Astrocyte (in vitro differentiated cells and primary cell): ENCODE data around the gene CUL7. TPM values are rescaled to one million over a fixed set of nuclear protein-coding genes. Genes with fewer than 3 reads are reported as not detected.
A peak's percentile ranks its signal among the peaks of the same experiment; 100 is the strongest.
"Not testable (repeated sequence)": the region's sequence is repeated elsewhere in the genome, so short reads cannot be mapped to it uniquely, and the experiment has no call there.

Source experiments
- DNase-seq: peaks from one replicate; pipeline ENCODE4 v3.0.0-alpha.2; 2010; ENCODE audit warnings: low read depth
- FAIRE-seq: peaks from 2 replicates; lab custom pipeline; 2011; peaks lifted over from hg19 to GRCh38; lab: Jason Lieb, UNC
- H2AFZ ChIP-seq: 2 replicates; pipeline ENCODE4 v1.6.0; 2012; ENCODE audit warnings: low read depth, low read length, inconsistent platforms
- H3K27ac ChIP-seq: 2 replicates; pipeline ENCODE4 v1.5.1; 2011; ENCODE audit warnings: low read depth, low read length, inconsistent platforms
- H3K27me3 ChIP-seq: 2 replicates; pipeline ENCODE4 v1.6.0; 2011; ENCODE audit warnings: low read length, inconsistent platforms; ENCODE audit not compliant: insufficient read depth
- H3K36me3 ChIP-seq: 2 replicates; pipeline ENCODE4 v1.5.1; 2011; ENCODE audit warnings: low read length, inconsistent platforms; ENCODE audit not compliant: insufficient read depth
- H3K4me1 ChIP-seq: 2 replicates; pipeline ENCODE4 v1.5.1; 2011; ENCODE audit warnings: low read length, inconsistent platforms; ENCODE audit not compliant: insufficient read depth
- H3K4me2 ChIP-seq: 2 replicates; pipeline ENCODE4 v1.6.0; 2012; ENCODE audit warnings: low read length, inconsistent platforms
- H3K4me3 ChIP-seq: 2 replicates; pipeline ENCODE4 v1.5.1; 2011; ENCODE audit warnings: low read depth, mild to moderate bottlenecking, low read length, inconsistent platforms; ENCODE audit not compliant: insufficient read depth
- H3K79me2 ChIP-seq: 2 replicates; pipeline ENCODE4 v1.6.0; 2012; ENCODE audit warnings: mild to moderate bottlenecking, low read length, inconsistent platforms; ENCODE audit not compliant: insufficient read depth
- H3K9ac ChIP-seq: 2 replicates; pipeline ENCODE4 v1.6.0; 2012; ENCODE audit warnings: mild to moderate bottlenecking, low read length, inconsistent platforms
- H3K9me3 ChIP-seq: 2 replicates; pipeline ENCODE4 v1.5.1; 2012; ENCODE audit warnings: low read depth, mild to moderate bottlenecking, low read length, inconsistent platforms; ENCODE audit not compliant: insufficient read depth
- H4K20me1 ChIP-seq: 2 replicates; pipeline ENCODE4 v1.6.0; 2012; ENCODE audit warnings: low read length, inconsistent platforms; ENCODE audit not compliant: insufficient read depth
- H3K27ac Mint-ChIP-seq: one replicate; pipeline ENCODE4 v1.8.0; 2021; ENCODE audit warnings: mild to moderate bottlenecking, mixed read lengths; ENCODE audit not compliant: unreplicated experiment
- H3K27me3 Mint-ChIP-seq: one replicate; pipeline ENCODE4 v1.8.0; 2021; ENCODE audit warnings: low read depth, mixed read lengths; ENCODE audit not compliant: unreplicated experiment
- H3K36me3 Mint-ChIP-seq: one replicate; pipeline ENCODE4 v1.8.0; 2021; ENCODE audit warnings: low read depth, mixed read lengths; ENCODE audit not compliant: unreplicated experiment
- H3K4me1 Mint-ChIP-seq: one replicate; pipeline ENCODE4 v1.8.0; 2021; ENCODE audit warnings: low read depth, mixed read lengths; ENCODE audit not compliant: unreplicated experiment
- H3K4me3 Mint-ChIP-seq: one replicate; pipeline ENCODE4 v1.8.0; 2021; ENCODE audit warnings: mild to moderate bottlenecking, moderate library complexity, mixed read lengths; ENCODE audit not compliant: unreplicated experiment
- H3K9me3 Mint-ChIP-seq: one replicate; pipeline ENCODE4 v1.8.0; 2021; ENCODE audit warnings: mild to moderate bottlenecking, mixed read lengths; ENCODE audit not compliant: unreplicated experiment
- CTCF ChIP-seq: IDR thresholded peaks from 2 replicates; pipeline ENCODE4 v1.5.1; 2011; ENCODE audit warnings: low read depth, mild to moderate bottlenecking, inconsistent platforms, low read length, moderate library complexity; ENCODE audit not compliant: insufficient read depth
- EZH2 ChIP-seq: IDR thresholded peaks from 2 replicates; pipeline ENCODE4 v1.6.1; 2012; ENCODE audit warnings: mild to moderate bottlenecking, low read length, inconsistent platforms; ENCODE audit not compliant: insufficient read depth
- total RNA-seq: library from RNA; stranded (reverse); gene quantifications from 2 replicates; pipeline ENCODE4 v1.2.1, GENCODE V29; 2021

Gene CUL7
- total RNA-seq, 1 donor from 2014 or later = 21.2 TPM

- no peak for DNase-seq
- no peak overlapping the region for H3K9ac ChIP-seq
- peaks cover 16% of the 10 kb centered on the region for H3K36me3 Mint-ChIP-seq
- H3K4me1 Mint-ChIP-seq = peaks cover 56% of the 10 kb centered on the region
- no peaks in the 10 kb centered on the region for H3K27me3 ChIP-seq
- no peak overlapping the region for H3K27ac ChIP-seq
- H3K27ac Mint-ChIP-seq = peak overlapping the region; percentile 5
- peaks cover 15% of the 10 kb centered on the region for H3K4me1 ChIP-seq
- H3K79me2 ChIP-seq = peaks cover 99% of the 10 kb centered on the region
- no peak overlapping the region for H3K4me3 ChIP-seq
- H3K36me3 ChIP-seq = no peaks in the 10 kb centered on the region
- TF ChIP-seq EZH2 (no peak), CTCF (no peak)
- H2AFZ ChIP-seq = no peak overlapping the region
- no peak for FAIRE-seq
- H3K4me2 ChIP-seq = no peak overlapping the region
- H3K9me3 Mint-ChIP-seq = no peaks in the 10 kb centered on the region
- H3K9me3 ChIP-seq = no peaks in the 10 kb centered on the region
- peaks cover 83% of the 10 kb centered on the region for H4K20me1 ChIP-seq
- peak overlapping the region; percentile 31 for H3K4me3 Mint-ChIP-seq
- no peaks in the 10 kb centered on the region for H3K27me3 Mint-ChIP-seq
Measured at GRCh38 chr6:43082806-43083655, 29.4 kb upstream of the CUL7 start.

- Histone ChIP-seq H3K27ac (peak overlapping the region; percentile 3), H4K20me1 (peaks cover 82% of the 10 kb centered on the region), H3K79me2 (peaks cover 99% of the 10 kb centered on the region), H3K4me1 (peaks cover 23% of the 10 kb centered on the region), H3K4me2 (peak overlapping the region; percentile 28), H3K9ac (peak overlapping the region; percentile 26)
- not testable (repeated sequence) for H3K9me3 Mint-ChIP-seq, H2AFZ ChIP-seq, H3K27me3 ChIP-seq, H3K27me3 Mint-ChIP-seq, H3K9me3 ChIP-seq, H3K27ac Mint-ChIP-seq, H3K36me3 ChIP-seq, FAIRE-seq, H3K4me3 ChIP-seq
- peaks cover 46% of the 10 kb centered on the region for H3K4me1 Mint-ChIP-seq
- H3K36me3 Mint-ChIP-seq = peaks cover 14% of the 10 kb centered on the region
- H3K4me3 Mint-ChIP-seq = peak overlapping the region; percentile 60
- DNase-seq = peak; percentile 43
Measured at GRCh38 chr6:43081922-43082321, 28.3 kb upstream of the CUL7 start.

GRCh38 chr6:43081043-43081442 is 27.4 kb upstream of the CUL7 start:
- Mint-ChIP-seq H3K27ac (peak overlapping the region; percentile 28), H3K4me3 (no peak overlapping the region), H3K9me3 (no peaks in the 10 kb centered on the region), H3K4me1 (peaks cover 38% of the 10 kb centered on the region), H3K36me3 (peaks cover 10% of the 10 kb centered on the region), H3K27me3 (no peaks in the 10 kb centered on the region)
- no peak overlapping the region for H2AFZ ChIP-seq
- no peak overlapping the region for H3K4me3 ChIP-seq
- no peak for DNase-seq
- peaks cover 73% of the 10 kb centered on the region for H4K20me1 ChIP-seq
- H3K27me3 ChIP-seq = no peaks in the 10 kb centered on the region
- H3K9me3 ChIP-seq = no peaks in the 10 kb centered on the region
- H3K79me2 ChIP-seq = peaks cover 98% of the 10 kb centered on the region
- FAIRE-seq = no peak
- H3K9ac ChIP-seq = no peak overlapping the region
- no peak for TF ChIP-seq CTCF
- no peak for TF ChIP-seq EZH2
- no peak overlapping the region for H3K4me2 ChIP-seq
- peaks cover 23% of the 10 kb centered on the region for H3K4me1 ChIP-seq
- no peak overlapping the region for H3K27ac ChIP-seq
- no peaks in the 10 kb centered on the region for H3K36me3 ChIP-seq
